IPS-18a (cell line): Measurements from ENCODE around the gene SIDT2.

Experiments
- H3K27ac ChIP-seq: one replicate; pipeline ENCODE4 v1.5.1; 2013; ENCODE audit warnings: low read length
- H3K27me3 ChIP-seq: one replicate; pipeline ENCODE4 v1.6.1; 2013; ENCODE audit warnings: mild to moderate bottlenecking, low read length; ENCODE audit not compliant: control insufficient read depth, insufficient read depth
- H3K36me3 ChIP-seq: one replicate; pipeline ENCODE4 v1.6.1; 2013; ENCODE audit warnings: low read depth, low read length; ENCODE audit not compliant: control insufficient read depth
- H3K4me1 ChIP-seq: one replicate; pipeline ENCODE4 v1.6.1; 2013; ENCODE audit warnings: low read depth, low read length; ENCODE audit not compliant: control insufficient read depth
- H3K4me3 ChIP-seq: one replicate; pipeline ENCODE4 v1.5.1; 2013; ENCODE audit warnings: low read length
- H3K9ac ChIP-seq: one replicate; pipeline ENCODE4 v1.6.1; 2013; ENCODE audit warnings: mild to moderate bottlenecking, low read length, moderate library complexity
- H3K9me3 ChIP-seq: one replicate; pipeline ENCODE4 v1.6.1; 2013; ENCODE audit warnings: low read depth, low read length; ENCODE audit not compliant: control insufficient read depth

The SIDT2 gene

DNA sequence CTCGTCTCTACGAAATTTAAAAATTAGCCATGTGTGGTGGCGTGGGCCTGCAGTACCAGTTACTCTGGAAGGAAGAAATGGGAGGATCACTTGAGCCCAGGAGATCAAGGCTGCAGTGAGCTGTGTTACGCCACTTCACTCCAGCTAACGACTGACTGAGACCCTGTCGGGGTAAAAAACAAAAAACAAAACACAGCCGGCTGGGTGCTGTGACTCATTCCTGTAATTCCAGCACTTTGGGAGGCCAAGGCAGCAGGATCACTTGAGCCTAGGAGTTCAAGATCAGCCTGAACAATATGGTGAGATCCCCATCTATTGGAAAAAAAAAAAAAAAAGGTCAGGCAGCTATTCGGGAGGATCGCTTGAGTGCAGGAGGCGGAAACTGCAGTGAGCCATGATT lies 32.0 kb upstream of the SIDT2 start:
- Histone ChIP-seq H3K4me1 (peaks cover 9% of the 10 kb centered on the region), H3K9me3 (no peaks in the 10 kb centered on the region), H3K9ac (no peak overlapping the region), H3K36me3 (peaks cover 21% of the 10 kb centered on the region), H3K4me3 (no peak overlapping the region), H3K27ac (no peak overlapping the region), H3K27me3 (no peaks in the 10 kb centered on the region)

DNA sequence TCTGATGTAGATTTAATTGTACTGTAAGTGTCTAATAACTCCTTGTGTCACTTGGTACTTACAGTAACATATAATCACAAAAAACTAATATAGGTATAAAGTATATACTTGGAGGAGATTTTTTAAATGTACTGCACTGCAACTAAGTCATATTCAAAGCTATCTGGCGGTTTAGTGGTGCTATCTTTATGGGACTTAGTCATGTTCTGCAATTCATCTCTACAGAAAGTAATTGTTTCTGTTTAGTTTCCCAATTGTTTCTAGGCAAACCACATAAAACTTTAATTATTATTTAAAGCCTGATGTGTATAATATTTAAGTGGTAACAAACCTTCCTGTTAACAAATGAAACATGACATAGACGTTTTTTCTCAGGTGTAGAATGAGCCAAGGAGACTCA lies 26.5 kb upstream of the SIDT2 start:
- Histone ChIP-seq H3K9me3 (no peaks in the 10 kb centered on the region), H3K36me3 (peaks cover 40% of the 10 kb centered on the region), H3K9ac (no peak overlapping the region), H3K4me1 (no peaks in the 10 kb centered on the region), H3K4me3 (no peak overlapping the region), H3K27me3 (no peaks in the 10 kb centered on the region), H3K27ac (no peak overlapping the region)

DNA sequence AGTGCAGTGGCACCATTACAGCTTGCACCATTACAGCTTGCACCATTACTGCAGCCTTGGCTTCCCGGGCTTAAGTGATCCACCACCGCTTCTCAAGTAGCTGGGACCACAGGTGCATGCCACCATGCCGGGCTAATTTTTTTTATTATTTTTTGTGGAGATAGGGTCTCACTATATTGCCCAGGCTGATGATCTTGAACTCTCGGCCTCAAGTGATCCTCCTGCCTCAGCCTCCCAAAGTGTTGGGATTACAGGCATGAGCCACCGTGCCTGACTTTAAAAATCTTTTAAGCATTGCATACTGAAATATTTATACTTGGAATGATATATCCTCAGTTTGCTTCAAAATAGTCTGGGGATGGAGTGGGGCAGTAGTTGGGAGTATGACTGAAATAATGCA lies 24.1 kb upstream of the SIDT2 start:
- peaks cover 43% of the 10 kb centered on the region for H3K36me3 ChIP-seq
- no peaks in the 10 kb centered on the region for H3K27me3 ChIP-seq
- no peak overlapping the region for H3K9ac ChIP-seq
- no peak overlapping the region for H3K27ac ChIP-seq
- no peaks in the 10 kb centered on the region for H3K4me1 ChIP-seq
- H3K4me3 ChIP-seq, result no peak overlapping the region
- H3K9me3 ChIP-seq, result no peaks in the 10 kb centered on the region

DNA sequence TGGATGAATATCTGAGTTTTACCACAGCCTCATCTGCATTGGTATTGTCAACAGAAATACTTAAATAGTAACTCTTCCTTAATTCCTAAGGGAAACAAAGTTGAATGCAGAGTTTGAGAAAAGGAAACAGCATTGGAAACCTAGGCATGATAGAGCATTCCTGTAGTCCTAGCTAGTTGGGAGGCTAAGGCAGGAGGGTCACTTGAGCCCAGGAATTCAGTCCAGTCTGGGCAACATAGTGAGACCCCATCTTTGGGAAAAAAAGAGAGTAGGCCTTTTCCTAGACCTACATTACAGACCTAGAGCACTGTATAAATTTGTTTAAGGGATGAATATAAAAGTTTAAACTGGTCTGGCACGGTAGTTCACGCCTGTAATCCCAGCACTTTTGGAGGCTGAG lies 21.0 kb upstream of the SIDT2 start:
- no peak overlapping the region for H3K27ac ChIP-seq
- no peak overlapping the region for H3K4me3 ChIP-seq
- H3K9ac ChIP-seq, result no peak overlapping the region
- peaks cover 67% of the 10 kb centered on the region for H3K36me3 ChIP-seq
- H3K9me3 ChIP-seq, result no peaks in the 10 kb centered on the region
- H3K27me3 ChIP-seq, result no peaks in the 10 kb centered on the region
- no peaks in the 10 kb centered on the region for H3K4me1 ChIP-seq

DNA sequence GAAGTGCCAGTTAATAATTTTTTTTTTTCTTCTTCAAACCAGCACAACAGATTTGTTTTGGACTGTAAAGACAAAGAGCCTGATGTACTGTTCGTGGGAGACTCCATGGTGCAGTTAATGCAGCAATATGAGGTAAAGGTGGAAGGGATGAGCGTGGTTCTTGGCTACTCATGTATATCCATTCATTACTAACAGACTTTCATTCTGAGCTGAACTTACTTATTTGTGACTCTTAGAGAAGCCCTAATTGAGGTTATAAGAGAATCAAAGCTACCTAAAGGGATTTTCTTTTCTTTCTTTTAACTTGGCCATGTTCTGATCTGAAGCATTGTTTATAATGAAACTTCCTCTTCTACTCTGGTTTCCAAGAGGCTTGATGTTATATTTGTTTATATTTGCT lies 18.7 kb upstream of the SIDT2 start:
- no peak overlapping the region for H3K9ac ChIP-seq
- no peak overlapping the region for H3K4me3 ChIP-seq
- no peak overlapping the region for H3K27ac ChIP-seq
- H3K36me3 ChIP-seq, result peaks cover 77% of the 10 kb centered on the region
- no peaks in the 10 kb centered on the region for H3K4me1 ChIP-seq
- H3K9me3 ChIP-seq, result no peaks in the 10 kb centered on the region
- no peaks in the 10 kb centered on the region for H3K27me3 ChIP-seq

GRCh38 chr11:117160826-117161225 lies 17.7 kb upstream of the SIDT2 start:
- Histone ChIP-seq H3K27ac (no peak overlapping the region), H3K4me1 (no peaks in the 10 kb centered on the region), H3K9me3 (no peaks in the 10 kb centered on the region), H3K4me3 (no peak overlapping the region), H3K36me3 (peaks cover 75% of the 10 kb centered on the region), H3K9ac (no peak overlapping the region), H3K27me3 (no peaks in the 10 kb centered on the region)

DNA sequence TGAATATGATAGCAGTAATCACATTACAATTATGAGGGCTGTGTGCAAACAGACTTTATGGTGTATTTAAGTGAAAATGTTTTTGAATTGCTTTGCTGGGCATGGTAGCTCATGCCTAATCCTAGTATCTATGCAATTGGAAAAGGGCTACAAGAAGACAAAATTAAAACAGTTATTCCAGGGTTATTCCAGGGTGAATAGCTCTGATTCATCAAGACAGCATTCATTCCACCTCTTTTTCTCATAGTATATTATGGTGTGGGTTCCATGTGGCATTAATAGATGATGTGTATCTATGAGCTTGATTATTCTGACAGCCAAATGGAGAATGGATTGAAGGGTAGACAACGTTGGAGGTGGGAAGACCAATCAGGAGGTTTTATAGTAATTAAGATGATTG lies 12.1 kb upstream of the SIDT2 start:
- Histone ChIP-seq H3K27ac (no peak overlapping the region), H3K36me3 (peaks cover 75% of the 10 kb centered on the region), H3K4me1 (no peaks in the 10 kb centered on the region), H3K4me3 (no peak overlapping the region), H3K9me3 (no peaks in the 10 kb centered on the region), H3K9ac (no peak overlapping the region), H3K27me3 (no peaks in the 10 kb centered on the region)

DNA sequence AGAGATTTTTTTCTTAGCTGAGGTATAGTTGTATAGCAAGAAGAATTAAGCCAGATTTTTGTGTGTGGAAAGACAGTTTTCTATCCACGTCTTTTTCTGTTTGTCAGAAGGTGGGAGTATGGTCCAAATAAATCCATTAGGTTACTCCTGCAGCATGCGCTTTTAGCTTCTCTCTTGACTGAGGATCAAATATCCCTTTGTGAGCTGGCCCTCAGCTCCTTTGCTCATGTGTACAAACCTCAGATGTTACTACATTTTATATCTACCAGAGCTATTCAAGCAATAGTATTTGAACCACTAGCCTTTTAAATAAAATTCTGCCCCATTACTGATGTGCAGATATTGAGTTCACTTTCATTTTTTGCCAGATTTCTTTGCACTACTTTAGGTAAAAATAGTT lies 8.8 kb upstream of the SIDT2 start:
- peaks cover 46% of the 10 kb centered on the region for H3K36me3 ChIP-seq
- no peak overlapping the region for H3K4me3 ChIP-seq
- no peaks in the 10 kb centered on the region for H3K27me3 ChIP-seq
- no peak overlapping the region for H3K27ac ChIP-seq
- H3K9ac ChIP-seq, result no peak overlapping the region
- H3K4me1 ChIP-seq, result no peaks in the 10 kb centered on the region
- no peaks in the 10 kb centered on the region for H3K9me3 ChIP-seq

- Histone ChIP-seq H3K27me3 (no peaks in the 10 kb centered on the region), H3K36me3 (peaks cover 44% of the 10 kb centered on the region), H3K4me1 (no peaks in the 10 kb centered on the region), H3K4me3 (no peak overlapping the region), H3K9ac (no peak overlapping the region), H3K9me3 (no peaks in the 10 kb centered on the region), H3K27ac (no peak overlapping the region)
These were observed 8.3 kb upstream of the SIDT2 start for GRCh38 chr11:117170210-117170609.

- Histone ChIP-seq H3K4me3 (no peak overlapping the region), H3K27me3 (no peaks in the 10 kb centered on the region), H3K9ac (no peak overlapping the region), H3K36me3 (peaks cover 37% of the 10 kb centered on the region), H3K9me3 (no peaks in the 10 kb centered on the region), H3K27ac (no peak overlapping the region), H3K4me1 (no peaks in the 10 kb centered on the region)
These were observed 7.5 kb upstream of the SIDT2 start for GRCh38 chr11:117171007-117171403.

GRCh38 chr11:117171404-117172061 lies 7.0 kb upstream of the SIDT2 start:
- Histone ChIP-seq H3K9me3 (no peaks in the 10 kb centered on the region), H3K27me3 (no peaks in the 10 kb centered on the region), H3K4me1 (no peaks in the 10 kb centered on the region), H3K36me3 (peaks cover 32% of the 10 kb centered on the region), H3K4me3 (no peak overlapping the region), H3K27ac (peak overlapping the region; percentile 43), H3K9ac (no peak overlapping the region)

- Histone ChIP-seq H3K9me3 (no peaks in the 10 kb centered on the region), H3K27ac (no peak overlapping the region), H3K4me3 (no peak overlapping the region), H3K9ac (no peak overlapping the region), H3K4me1 (peaks cover 5% of the 10 kb centered on the region), H3K36me3 (peaks cover 18% of the 10 kb centered on the region), H3K27me3 (no peaks in the 10 kb centered on the region)
These were observed 5.7 kb upstream of the SIDT2 start for GRCh38 chr11:117172724-117173421.
